Upper lobe of left lung (tissue), 6 donors: ENCODE measurements around the gene ADCY2. TPM values are rescaled to one million over a fixed set of nuclear protein-coding genes. Genes with fewer than 3 reads are reported as not detected.
A peak's percentile ranks its signal among the peaks of the same experiment; 100 is the strongest.

ENCODE experiments used
- ATAC-seq, 2 donors: fragments of 200-7000 bp; cut with Tn5 transposase; one replicate each; pipeline ENCODE4 v1.9.1; 2022; ENCODE audit warnings: mild to moderate bottlenecking in 2 of 2, moderate library complexity in 2 of 2; ENCODE audit not compliant: low FRiP score in 2 of 2
- DNase-seq, 2 donors: peaks; one replicate each; pipeline ENCODE4 v3.0.0-alpha.2; 2019 to 2020
- H3K27ac ChIP-seq, 4 donors: fragments of 200-600 bp; sonication (generic); one replicate each; pipeline ENCODE4 v1.5.1; 2016 to 2019
- H3K27me3 ChIP-seq, 4 donors: fragments of 200-600 bp; sonication (generic); one replicate each; pipeline ENCODE4 v1.5.1; 2017 to 2019
- H3K36me3 ChIP-seq, 4 donors: fragments of 200-600 bp; sonication (generic); one replicate each; pipeline ENCODE4 v1.5.1; 2016 to 2019
- H3K4me1 ChIP-seq, 4 donors: fragments of 200-600 bp; sonication (generic); one replicate each; pipeline ENCODE4 v1.5.1; 2018 to 2019
- H3K4me3 ChIP-seq, 4 donors: fragments of 200-600 bp; sonication (generic); one replicate each; pipeline ENCODE4 v1.5.1; 2017 to 2019; ENCODE audit warnings: mild to moderate bottlenecking in 2 of 4, moderate library complexity in 1 of 4
- H3K9me3 ChIP-seq, 4 donors: fragments of 200-600 bp; sonication (generic); one replicate each; pipeline ENCODE4 v1.5.1; 2018 to 2019
- EP300 ChIP-seq, 4 donors: sonication (generic); formaldehyde crosslinking; IDR thresholded peaks; one replicate each; pipeline ENCODE4 v1.5.1; 2017; ENCODE audit warnings: antibody characterized with exemption in 4 of 4, control low read depth in 2 of 4
- POLR2A ChIP-seq, 4 donors: fragments of 450-650 bp; IDR thresholded peaks; one replicate each; pipeline ENCODE4 v1.5.1; 2016 to 2017; ENCODE audit warnings: antibody characterized with exemption in 4 of 4, mild to moderate bottlenecking in 2 of 4
- POLR2AphosphoS5 ChIP-seq, 2 donors: sonication (generic); formaldehyde crosslinking; IDR thresholded peaks; one replicate each; pipeline ENCODE4 v1.5.1; 2017; ENCODE audit warnings: antibody characterized with exemption in 2 of 2
- WGBS, 2 donors: methylation state at CpG; one replicate each; pipeline ENCODE4 v1.1.5; 2017 to 2018; 5-methylcytosine and 5-hydroxymethylcytosine counted together
- total RNA-seq, 6 donors: library from RNA; depleted of rRNA in 4 of 6; stranded (reverse); fragments of >200 nt in 4 of 6; gene quantifications; one replicate each; pipeline versions ENCODE4 v1.1.0 to v1.2.1, GENCODE V29; 2016 to 2021
- TF ChIP-seq, protein P1 (sequence below), 6 experiments: fragments of 450-650 bp in 4 of 6; fragments of 200-600 bp in 2 of 6; sonication (generic) in 2 of 6; IDR thresholded peaks; one replicate each; pipeline ENCODE4 v1.5.1; 2016 to 2019; ENCODE audit warnings: antibody characterized with exemption in 6 of 6
- donor health status: DM: no; HTN: no; CAD: no; lungs with moderate emphysema.
- donor health status: DM: no; HTN: yes; CAD: no; lungs with severe emphysema.

The ADCY2 gene
- total RNA-seq, 6 donors from 2014 or later, result 0.20 to 2.4 (median 0.46) TPM; not detected in 1

DNA sequence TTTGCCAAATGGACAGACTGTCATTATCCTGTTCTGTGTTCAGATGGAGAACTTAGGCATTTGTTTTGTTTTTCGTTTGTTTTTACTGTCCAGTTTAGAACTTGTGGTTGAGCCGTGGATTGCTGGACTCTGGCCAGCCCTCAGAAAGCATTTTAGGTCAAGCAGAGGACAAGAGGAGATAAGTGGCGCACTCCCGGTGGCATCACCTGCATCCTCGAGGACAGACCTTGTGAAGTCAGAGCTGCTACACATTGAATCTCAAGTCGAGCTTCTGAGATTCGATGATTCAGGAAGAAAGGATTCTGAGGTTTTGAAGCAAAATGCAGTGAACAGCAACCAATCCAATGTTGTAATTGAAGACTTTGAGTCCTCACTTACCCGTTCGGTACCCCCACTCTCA, 481.9 kb downstream of the ADCY2 start:
- DNase-seq (no peak), ATAC-seq (no peak)
- Histone ChIP-seq H3K4me1 (peaks cover 26 to 51% (median 34%) of the 10 kb centered on the region in 4 donors), H3K27ac (peak overlapping the region; percentile 36 to 76 (median 55)), H3K4me3 (no peak overlapping the region), H3K9me3 (no peaks in the 10 kb centered on the region), H3K36me3 (peaks cover 11 to 81% (median 36%) of the 10 kb centered on the region in 4 donors), H3K27me3 (no peaks in the 10 kb centered on the region)
- 59 to 70% methylated on average over 9 of the region's 9 CpGs for WGBS, 2 donors
- TF ChIP-seq POLR2AphosphoS5 (IDR thresholded peaks at IDR 0.05) (no peak), POLR2A (IDR thresholded peaks at IDR 0.05) (no peak), EP300 (IDR thresholded peaks at IDR 0.05) (no peak)
- TF ChIP-seq, protein P1, sequence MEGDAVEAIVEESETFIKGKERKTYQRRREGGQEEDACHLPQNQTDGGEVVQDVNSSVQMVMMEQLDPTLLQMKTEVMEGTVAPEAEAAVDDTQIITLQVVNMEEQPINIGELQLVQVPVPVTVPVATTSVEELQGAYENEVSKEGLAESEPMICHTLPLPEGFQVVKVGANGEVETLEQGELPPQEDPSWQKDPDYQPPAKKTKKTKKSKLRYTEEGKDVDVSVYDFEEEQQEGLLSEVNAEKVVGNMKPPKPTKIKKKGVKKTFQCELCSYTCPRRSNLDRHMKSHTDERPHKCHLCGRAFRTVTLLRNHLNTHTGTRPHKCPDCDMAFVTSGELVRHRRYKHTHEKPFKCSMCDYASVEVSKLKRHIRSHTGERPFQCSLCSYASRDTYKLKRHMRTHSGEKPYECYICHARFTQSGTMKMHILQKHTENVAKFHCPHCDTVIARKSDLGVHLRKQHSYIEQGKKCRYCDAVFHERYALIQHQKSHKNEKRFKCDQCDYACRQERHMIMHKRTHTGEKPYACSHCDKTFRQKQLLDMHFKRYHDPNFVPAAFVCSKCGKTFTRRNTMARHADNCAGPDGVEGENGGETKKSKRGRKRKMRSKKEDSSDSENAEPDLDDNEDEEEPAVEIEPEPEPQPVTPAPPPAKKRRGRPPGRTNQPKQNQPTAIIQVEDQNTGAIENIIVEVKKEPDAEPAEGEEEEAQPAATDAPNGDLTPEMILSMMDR (IDR thresholded peaks at IDR 0.05), result no peak

DNA sequence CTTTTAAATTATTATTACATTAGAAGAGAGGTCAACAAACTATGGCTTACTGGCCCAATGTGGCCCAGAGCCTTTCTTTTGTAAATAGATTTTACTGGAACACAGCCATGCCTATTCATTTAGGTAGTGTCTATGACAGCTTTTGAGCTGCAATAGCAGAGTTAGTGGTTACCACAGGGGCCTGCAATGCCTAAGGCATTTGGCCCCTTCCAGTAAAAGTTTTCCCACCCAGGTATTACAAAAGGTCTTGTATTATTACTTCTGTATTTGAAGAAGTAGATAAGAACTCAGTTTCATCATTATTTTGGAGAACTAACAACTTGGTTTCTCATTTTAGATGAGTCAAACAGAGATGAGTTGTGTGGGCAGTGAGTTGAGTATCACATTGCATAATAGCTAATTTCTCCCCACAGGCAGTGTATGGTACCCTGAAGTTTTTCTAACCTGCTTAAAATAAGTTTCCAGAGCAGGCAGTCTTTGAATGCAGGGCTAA, 482.5 kb downstream of the ADCY2 start:
- TF ChIP-seq POLR2A (IDR thresholded peaks at IDR 0.05) (no peak), EP300 (IDR thresholded peaks at IDR 0.05) (peak in 1 of 4 donors; percentile 54)
- ATAC-seq (peak; percentile 50 to 69), DNase-seq (no peak)
- Histone ChIP-seq H3K27ac (peak overlapping the region; percentile 36 to 76 (median 55)), H3K36me3 (peaks cover 11 to 86% (median 36%) of the 10 kb centered on the region in 4 donors), H3K27me3 (no peaks in the 10 kb centered on the region), H3K4me3 (no peak overlapping the region), H3K4me1 (peaks cover 26 to 54% (median 32%) of the 10 kb centered on the region in 4 donors), H3K9me3 (no peaks in the 10 kb centered on the region)
